Ovary (tissue), 3 donors: Measurements from ENCODE around the gene PPIC.

Experiments
- CTCF ChIP-seq, 3 donors: fragments of 450-650 bp in 2 of 3; fragments of 200-600 bp in 1 of 3; IDR thresholded peaks; one replicate each; pipeline versions ENCODE4 v1.5.1 to v1.8.0; 2016 to 2022; ENCODE audit warnings: antibody characterized with exemption in 3 of 3, mild to moderate bottlenecking in 1 of 3
- EP300 ChIP-seq: sonication (generic); formaldehyde crosslinking; IDR thresholded peaks from one replicate; pipeline ENCODE4 v1.6.1; 2017; ENCODE audit warnings: antibody characterized with exemption
- POLR2A ChIP-seq: fragments of 450-650 bp; IDR thresholded peaks from one replicate; pipeline ENCODE4 v1.6.1; 2017; ENCODE audit warnings: antibody characterized with exemption, mild to moderate bottlenecking, moderate library complexity
- donor health status: DM: no; HTN: no; CAD: no.

DNA sequence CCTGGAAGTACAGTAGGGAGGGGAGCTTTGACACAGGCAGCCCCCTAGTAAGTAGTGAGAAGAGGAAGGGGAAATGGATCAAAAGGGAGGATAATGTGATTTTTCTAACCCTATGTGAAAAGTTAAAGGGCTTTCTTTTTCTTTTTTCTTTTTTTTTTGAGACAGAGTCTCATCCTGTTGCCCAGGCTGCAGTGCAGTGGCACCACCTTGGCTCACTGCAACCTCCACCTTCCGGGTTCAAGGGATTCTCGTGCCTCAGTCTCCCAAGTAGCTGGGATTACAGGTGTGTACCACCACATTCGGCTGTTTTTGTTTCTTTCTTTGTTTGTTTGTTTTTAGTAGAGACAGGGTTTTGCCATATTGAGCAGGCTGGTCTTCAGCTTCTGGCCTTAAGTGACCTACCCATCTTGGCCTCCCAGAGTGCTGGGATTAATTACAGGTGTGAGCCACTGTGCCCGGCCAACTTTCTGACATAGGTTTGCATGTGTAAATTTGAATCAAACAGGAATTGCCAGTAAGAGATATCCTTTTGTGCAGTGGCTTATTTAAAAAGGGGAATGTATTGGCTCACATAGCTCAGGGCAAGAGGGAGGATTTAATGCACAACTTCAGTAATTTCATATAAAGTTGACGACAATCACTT, 39.1 kb upstream of the PPIC start:
- TF ChIP-seq CTCF (IDR thresholded peaks at IDR 0.05) (no peak), POLR2A (no peak), EP300 (no peak)
